Activated CD4-positive, alpha-beta T cell treated with anti-CD3 and anti-CD28 coated beads for 48 hours (primary cell): Measurements from ENCODE around the gene FMNL3.

Experiments used
- DNase-seq: peaks from one replicate; pipeline ENCODE4 v3.0.0-alpha.2; 2020

Gene FMNL3

DNA sequence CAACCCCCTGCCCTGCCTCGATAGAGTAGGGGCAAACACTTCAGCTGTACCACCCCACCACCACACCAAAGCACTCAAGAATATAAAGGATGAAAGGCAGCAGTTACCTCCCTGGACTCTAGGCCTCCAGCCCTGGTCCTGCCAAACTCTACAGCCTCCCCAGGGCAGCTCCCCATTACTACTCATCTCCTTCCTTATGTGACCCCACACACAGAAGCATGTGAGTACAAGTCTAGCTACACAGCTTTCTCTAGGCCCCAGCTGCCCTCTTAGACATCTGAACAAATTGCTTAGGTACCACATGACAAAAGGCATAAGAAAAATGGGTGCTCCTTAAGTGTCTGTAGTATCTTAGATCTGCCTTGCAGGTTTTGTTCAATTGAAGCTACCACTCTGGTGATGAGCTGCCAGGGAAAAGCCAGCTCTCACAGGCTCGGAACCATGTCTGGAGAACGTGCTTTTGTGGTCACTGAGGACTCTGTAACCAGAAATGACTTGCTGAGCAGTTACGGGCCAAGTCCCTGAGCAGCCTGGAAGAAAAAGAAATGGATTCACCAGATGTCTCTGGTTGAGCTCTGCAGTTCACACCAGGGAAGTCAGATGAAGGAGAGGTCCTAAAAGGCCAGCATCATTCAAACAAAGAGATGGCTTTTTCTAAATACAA lies 32.8 kb downstream of the FMNL3 start:
- no peak for DNase-seq

DNA sequence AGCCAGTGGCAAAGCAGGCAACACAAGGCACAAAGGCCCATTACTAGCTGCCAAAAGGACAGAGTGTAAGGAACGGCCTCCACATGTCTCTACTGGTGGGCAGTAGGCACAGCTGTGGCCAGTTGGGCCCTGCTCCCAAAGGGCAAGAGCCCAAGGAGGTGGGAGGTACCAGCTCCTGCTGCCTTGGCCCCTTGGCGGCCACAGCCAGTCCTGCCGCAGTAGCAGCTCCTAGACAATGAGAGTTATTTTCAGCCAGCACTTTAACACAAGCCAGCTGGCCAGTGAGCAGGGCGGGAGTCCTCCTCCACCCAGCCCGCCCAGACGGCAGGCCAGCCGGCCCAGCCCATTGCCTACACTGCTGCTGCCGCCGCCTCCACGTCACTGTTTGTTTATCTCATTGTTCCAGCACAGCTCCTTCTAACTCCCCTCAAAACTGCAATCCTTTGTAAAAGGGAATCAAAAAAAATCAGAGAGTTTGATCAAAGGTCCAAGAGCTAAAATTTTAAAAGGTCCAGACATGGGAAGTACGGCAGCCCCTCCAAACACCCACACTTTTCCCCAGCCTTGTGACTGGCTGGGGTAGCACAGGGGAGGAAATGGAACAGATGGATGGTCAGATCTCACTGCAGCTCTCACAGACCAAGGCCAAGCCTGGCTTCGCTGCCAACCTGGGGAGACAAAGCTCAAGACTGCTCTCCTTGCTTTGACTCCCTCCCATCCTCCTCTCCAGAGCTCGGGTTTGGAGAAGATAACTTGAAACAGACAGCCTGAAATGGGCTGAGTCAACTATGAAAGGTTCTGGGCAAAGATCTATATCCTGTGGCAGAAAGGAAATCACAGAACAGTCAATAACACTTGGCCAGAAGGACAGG lies 33.5 kb downstream of the FMNL3 start:
- DNase-seq = no peak

DNA sequence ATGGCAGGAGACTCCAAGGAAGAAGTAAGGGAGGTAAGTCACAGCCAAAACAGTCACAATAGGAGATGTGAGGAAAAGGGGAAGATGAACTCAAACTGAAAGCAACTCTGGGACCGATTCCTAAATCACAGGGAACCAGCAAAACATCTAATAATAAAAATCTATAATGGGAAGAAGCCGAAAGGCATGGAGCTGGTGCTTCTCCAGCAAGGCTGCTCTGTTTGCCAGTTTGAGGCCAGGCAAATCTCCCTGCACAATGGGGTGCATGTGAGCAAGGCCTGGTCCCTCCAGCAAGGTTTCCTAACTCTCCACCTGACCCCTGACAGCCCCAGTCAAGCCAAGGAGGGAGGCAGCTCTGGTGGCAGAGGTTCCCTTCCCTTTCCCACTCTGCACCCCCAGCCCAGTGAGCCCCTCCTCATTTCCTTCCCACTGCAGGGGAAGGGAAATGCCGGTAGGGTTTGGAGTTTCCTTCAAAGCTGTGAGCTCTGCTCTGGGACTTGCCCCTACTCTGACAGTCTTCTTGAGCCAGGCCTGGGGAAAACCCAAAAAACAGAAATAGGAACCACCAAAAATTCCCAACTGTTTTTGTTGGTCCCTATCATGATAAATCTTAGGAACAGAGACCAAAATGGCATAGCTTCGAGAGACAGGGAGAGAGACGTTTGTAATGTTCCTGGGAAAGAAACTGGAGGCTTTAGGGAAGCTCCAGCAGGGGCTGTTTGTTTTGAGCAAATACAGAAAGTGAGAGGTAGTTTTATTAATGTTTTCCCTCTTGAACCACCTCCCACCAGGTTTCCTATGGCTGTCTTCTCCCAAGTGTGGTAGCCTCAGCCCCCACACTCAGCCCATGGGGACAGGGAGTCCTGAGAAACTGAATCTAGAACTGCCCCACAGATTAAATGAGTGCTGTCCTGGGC lies 34.6 kb downstream of the FMNL3 start:
- DNase-seq = no peak

DNA sequence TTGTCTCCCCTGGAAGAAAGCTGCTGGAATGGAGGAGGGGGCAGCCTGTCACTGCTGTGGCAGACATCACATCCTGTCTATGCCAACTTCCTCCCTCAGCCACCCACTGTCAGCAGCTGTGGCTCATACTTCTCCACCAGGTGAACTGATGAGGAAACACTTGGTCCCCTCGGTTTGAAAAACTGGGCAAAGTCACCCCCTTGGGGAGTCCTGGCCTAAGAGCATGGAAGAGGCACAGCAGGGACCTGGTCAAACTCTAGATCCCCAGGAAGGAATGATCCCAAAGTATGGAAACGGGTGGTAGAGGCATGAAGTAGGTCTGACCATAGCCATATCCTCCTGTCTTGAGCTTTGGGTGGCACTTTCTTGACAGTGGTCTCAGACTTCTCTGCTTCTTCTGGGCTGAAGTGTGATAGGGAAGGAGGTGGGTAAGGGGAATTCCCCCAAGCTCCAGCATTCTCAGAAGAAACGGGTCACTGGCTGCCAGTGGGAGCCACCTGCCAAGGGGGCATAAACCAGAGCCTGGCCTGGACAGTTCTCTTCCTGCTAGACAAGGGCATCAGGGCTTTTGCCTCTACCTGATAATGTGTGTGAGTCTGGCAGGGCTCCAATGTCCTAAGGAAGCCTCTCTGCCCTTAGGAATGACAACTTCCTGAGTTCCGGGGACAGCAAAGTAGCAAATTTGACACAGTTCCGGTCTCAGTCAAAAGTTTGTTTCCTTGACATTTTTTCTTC lies 36.0 kb downstream of the FMNL3 start:
- DNase-seq = peak; percentile 70

DNA sequence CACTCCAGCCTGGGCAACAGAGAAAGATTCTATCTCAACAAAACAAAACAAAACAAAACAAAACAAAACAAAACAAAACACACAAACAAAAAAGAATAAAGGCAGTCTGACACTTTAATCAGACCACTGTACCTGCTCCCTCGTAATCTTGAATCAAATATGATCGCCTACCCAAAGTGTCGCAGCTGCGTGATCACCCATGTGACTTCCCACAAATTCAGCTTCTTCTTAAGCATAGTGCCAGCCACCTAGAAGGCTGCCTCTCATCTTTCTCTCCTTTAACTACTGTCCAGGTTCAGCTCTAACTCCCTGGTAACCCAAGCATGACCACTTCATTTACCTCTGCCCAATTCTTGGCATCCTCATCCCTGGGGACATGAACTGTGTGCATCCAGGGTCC lies 37.4 kb downstream of the FMNL3 start:
- DNase-seq = no peak

DNA sequence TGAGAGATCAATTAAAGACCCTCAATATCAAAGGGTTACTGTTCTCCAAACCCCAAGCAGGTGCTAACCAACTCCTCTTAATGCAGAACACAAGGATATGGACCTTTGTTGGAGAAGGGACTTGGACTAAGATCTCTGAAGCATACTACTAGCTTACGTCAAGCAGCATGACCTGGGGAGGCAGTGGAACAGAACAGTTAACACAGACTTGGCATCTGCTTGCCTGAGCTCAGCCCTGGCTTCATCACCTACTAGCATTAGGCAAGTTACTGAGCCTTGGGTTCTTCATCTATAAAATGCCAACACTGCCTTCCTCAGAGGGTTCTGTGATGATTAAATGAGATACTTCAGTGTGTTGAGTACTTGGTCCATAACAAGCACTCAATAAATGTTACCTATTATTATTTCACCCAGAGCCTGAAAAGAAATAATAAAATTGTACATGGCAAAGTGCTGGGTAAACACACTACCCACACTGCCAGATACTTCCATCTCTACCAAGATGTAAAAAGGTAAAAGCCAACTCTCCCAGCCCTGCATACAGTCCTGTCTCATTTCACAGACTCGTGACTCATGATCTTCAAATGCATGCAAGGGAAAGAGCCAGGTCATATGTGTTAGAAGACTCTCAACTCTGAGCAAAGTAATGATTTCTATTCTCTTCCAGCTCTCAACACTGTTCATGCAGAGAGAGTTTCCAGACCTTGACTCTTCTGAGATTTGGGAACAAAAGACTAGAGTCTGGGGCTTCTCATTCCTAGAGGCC lies 39.7 kb downstream of the FMNL3 start:
- DNase-seq = no peak

DNA sequence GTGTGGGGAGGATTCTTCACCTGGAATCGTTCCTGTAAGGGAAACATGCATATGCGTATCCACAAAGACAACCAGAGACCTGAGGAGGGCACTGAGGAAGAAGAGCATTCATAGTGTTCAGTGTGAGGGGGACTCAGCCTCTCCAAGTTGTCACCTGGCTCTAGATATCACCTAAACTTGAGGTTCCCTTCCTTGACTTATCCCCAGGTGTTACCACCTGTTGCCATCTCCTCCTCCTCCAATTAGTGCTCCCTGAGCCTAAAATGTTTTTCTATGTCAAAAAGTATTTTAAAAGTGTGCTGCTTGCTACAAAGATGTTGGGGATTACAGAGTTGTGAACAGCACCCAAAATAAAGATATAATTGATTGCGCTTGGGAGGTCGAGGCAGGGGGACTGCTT lies 41.0 kb downstream of the FMNL3 start:
- no peak for DNase-seq

DNA sequence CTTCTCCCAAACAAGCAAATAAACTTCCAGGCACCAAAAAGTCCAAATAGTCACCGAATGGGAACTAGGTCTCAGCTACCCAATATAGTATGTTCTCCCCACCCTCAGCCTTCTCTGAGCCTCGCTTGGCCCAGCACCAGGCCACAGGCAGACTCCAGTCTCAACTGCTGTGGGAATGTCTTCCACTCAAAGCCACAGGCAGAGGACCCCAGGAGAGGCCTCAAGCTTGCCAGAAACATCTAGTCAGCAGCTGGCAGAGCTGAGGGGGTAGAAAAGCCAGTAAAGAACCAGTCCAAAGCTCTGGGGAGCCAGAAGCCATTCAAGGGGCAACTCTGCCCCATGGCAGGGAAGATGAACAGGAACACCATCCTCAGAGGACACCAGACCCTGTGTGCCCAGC lies 41.8 kb downstream of the FMNL3 start:
- DNase-seq = no peak

DNA sequence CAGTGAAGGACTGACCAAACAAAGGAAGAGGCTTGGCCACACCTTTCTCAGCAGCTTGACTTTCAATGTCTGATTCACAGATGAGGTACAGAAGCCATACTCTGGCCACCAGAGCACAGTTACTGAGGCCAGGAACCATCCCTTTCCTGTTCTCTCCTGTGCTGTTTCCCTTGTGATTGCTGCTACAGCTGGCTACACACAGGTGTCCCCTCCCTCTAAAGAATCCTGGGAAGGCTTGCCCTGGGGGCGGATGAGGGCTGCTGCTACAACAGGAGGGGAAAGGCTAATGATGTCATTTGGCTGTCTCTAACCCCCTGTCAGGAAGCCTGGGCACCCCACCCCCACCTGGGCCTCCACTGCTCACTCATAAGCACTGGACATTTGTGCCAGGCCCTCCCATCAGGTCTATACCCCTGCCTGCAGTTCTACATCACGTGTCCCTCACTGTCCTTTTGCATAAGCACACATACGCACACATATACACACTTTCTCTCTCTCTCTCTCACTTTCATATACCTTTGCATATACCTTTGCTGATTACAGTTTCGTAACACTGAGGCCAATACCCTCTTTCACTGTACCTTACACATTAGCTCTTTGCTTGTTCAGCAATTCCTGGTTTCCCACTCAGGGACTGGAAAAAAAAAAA lies 42.5 kb downstream of the FMNL3 start:
- no peak for DNase-seq

DNA sequence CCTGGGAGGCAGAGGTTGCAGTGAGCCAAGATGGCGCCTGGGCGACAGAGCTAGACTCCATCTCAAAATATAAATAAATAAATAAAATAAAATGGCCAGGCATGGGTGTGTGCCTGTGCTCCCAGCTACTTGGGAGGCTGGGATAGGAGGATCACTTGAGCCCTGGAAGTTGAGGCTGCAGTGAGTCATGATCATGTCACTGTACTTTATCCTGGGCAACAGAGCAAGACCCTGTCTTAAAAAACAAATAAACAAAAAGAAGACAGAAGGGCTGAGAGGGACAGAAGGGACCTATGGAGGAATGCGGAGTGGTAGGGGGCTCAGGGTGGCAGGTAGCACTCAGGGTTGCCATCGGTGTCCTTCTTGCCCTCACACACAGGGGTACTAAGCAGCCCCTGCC lies 43.0 kb downstream of the FMNL3 start:
- no peak for DNase-seq

DNA sequence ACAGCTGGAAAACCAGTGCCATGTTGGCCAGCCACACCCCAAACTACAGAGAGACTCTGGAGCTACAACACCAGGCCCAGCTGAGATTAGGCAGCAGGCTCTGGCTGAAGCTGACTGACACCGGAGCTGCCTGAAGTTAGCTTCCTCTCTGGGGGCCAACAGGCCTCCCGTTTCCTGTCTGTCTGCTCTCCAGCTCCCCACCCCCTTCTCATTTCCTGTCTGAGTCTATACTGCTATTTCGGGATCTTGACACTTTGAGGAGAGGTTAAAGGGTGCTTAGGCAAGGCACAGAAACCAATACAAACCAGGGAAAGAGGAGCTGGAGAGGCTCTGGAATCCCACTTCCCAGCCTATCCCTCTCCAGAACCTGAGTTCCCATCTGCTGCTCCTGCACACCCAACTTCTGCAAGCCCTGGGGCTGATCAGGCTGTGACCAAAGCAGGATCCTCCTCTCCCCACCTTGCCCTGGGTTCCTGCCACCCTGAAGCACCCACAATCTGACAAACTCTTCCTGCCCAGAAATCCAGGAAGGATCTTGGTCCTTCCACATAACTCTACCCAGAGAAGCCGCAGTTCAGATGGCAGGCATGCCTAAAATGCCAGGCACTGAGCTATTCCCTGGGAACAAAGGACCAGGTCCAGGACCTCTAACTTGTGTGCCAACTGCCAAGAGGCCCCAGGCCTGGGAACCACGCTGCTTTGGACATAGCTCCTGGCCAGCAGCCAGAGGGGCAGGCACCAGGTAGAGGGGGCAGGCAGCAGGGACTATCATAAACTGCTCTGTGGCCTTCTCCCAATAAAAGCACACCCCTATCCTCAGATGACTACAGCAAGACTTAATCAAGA lies 44.0 kb downstream of the FMNL3 start:
- peak; percentile 78 for DNase-seq

DNA sequence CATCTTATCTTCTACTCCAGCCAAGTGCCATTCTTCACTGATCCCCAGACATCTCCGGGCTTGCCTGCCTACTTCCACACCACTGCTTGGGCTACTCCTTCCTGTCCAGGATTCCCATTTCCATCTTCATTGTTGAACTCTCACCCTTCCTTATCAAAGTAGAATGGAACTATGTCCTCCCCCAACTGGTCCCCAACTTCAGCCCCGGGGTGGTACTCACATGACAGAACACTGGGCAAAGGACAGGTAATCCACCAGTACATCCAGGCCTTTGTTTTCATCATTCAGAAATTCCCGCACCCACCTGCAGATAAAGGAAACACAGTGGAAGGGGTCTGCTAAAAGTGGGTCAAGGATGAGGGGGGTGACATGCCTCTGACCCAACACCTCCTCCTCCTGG lies 45.5 kb downstream of the FMNL3 start:
- no peak for DNase-seq

DNA sequence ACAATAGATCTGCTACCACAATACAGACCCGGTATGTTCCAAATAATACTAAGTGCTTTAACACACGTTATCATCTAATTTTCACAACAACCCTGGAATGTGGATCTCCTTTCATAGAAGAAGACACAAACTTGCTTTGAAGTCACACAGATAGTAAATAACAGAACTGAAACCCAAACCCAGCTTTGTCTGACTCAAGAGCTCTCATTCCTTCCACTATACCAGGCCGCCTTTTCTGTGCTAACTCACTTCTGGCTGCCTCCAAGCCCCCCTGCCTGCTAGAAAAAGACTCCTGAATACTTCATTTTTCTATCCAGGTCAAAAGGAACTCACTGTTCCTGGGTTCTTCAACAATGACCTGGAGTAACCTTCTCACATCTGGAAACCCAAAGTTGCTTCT lies 46.0 kb downstream of the FMNL3 start:
- DNase-seq = peak; percentile 52

DNA sequence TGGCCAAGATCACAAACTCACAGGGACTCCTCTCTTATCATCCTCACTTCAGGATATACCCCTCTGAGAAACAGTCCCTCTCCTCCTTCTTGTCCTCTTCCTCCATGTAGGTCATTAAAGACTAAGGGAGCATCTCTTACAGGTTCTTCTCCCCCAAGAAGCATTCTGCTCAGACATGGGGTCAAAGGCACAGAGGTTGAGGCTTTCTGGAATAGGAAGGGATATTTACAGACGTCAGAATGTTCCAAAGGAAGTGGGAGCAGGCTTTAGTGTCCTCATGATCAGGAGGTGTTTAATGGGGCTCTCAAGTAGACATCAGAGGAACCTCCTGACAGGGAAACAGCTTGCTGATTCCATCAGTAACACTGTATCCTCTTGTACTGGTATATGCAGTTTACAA lies 47.5 kb downstream of the FMNL3 start:
- no peak for DNase-seq

DNA sequence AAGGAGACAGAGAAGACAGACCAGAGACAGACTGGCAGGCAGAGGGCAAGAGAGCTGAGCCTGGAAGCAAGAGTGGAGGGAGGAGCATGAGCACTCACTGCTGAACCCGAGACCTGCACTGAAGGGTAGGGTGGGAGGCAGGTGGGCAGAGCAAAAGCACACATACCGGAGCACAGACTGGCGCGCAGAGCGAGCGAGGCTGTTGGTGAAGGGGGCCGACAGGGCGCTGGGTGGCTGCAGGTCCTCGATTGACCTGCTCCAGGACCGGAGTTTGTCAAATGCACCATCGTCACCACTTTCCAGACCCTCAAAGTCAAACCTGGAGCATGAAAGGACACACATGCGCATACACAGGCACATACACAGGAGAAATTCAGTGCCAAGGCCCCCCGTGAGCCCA lies 48.9 kb downstream of the FMNL3 start:
- DNase-seq = no peak

DNA sequence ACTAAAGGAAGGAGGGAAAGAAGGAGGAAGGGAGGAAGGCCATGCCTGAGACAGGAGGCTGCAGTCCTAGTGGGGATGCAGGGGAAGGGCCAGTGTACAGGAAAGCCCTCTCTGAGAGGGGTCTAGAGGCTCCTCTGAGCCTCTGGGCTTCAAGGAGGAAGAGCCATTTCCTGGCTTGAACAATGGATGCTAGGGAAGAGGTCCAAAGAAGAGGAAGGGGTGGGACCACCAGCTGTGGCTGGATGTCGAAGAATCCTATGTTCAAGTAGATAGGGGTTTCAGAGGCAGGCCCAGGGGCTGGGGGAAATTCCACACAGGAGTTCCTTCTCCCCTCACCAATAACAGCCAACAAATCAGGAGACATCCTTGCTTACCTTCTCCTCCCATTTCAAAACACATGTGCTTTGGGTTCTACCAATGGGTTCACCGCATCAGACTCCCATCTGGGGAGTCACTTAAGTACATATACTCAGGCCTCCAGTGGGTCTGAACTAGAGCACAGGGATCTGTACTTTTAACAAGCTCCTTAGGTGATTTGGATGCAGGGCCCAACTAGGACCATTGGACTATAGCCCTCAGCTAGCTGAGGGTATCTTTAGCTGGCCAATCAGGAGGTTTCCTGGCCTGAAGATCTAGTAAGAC lies 51.5 kb downstream of the FMNL3 start:
- DNase-seq = no peak

DNA sequence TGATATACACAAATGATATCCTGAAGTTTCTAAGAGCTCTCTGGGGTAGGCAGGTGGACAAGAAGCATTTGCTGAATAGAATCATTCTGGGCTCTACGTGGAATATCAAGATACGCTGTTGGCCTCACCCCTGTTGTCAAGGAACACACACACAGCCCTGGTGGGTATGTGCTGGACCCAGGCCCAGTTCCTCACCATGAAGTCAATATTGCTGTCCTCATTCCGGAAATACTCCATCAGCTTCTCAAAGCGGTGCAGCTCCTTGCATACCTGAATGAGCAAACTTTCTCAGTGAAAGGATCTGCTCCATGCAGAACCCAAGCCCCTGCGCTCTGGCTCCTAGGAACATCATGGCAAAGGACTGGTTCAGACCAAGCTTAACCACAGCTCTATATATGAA lies 52.5 kb downstream of the FMNL3 start:
- DNase-seq = no peak

DNA sequence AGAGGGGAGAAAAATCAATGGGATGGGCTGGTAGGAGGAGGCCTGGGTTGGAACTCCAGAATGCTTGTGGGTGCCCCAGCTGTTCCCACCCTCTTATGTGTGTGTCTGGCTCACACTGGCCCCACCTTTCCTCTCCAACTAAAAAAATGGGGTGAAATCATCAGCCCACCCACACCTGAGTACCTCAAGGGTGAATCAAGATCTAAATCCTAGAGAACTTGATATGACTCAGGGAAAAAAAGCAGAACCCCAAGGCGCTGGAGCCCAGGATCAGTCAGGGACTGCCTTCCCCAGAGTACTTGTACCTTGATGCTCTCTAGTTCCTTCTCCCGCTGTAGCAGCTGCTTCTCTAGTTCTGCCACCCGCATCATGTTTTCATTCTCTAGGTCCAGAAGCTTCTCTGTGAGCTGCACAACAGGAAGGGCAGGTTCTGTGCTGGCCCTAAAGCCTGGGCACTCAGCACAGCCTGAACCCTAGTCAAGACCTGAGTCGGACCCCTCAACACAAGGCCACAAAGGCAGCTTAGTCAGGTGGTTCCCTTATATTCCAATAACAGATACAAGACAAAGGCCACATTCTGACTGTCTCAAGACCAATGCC lies 54.2 kb downstream of the FMNL3 start:
- no peak for DNase-seq

DNA sequence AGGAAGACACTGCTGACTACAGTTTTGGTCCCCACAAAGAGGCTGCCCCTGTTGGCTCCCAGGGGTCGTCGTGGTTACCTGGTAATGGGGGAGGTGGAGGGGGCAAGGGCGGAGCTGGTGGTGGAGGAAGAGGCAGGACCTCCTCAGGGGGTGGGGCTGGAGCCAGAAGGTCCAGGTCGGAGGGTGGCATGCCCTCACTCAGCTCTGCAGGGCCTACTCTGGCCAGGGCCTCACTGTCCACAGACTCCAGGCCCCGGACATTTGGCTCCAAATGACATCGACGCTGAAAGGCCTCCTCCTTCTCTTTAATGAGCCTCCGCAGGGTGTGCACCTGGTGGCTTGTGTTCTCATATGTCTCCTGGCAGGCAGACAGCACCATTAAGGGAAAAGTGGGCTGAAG lies 55.4 kb downstream of the FMNL3 start:
- DNase-seq = no peak

DNA sequence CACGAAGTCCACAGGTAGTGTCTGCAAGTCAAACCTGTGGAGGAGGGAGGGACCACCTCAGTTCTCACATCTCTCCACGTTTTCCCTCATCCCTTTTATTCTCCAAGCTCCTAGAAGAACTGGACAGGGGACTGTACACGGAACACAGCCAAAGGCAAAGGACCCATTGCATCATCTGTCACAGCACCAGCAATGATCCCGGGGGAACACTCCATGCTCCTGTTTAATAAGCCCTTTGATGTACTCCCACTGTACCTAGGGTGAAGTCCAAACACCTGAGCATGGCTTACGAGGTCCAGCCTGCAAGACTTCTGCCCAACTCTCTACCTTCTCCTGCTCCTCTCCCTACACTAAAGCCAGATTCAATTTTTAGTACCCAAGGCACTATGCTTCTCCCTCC lies 57.3 kb downstream of the FMNL3 start:
- no peak for DNase-seq
